DMS114 treated with DMSO at 0.1 percent for 48 hours (cell line): ENCODE data around the gene MDP1.
"Not testable (repeated sequence)": the region's sequence is repeated elsewhere in the genome, so short reads cannot be mapped to it uniquely, and the experiment has no call there.

ENCODE experiments used
- DNase-seq: peaks from one replicate; lab custom pipeline; 2025; ENCODE audit not compliant: unreplicated experiment; lab: John Stamatoyannopoulos, UW

MDP1 gene

GRCh38 chr14:24232121-24232644 lies 16.3 kb upstream of the MDP1 start, which contains the start of gene NEDD8:
TSS of gene NEDD8 (minus strand) at chr14:24232367. CDS start at chr14:24232267, 100 bp downstream.
- DNase-seq = peak; percentile 87

GRCh38 chr14:24231263-24232120 lies 15.6 kb upstream of the MDP1 start:
- no peak for DNase-seq

GRCh38 chr14:24228902-24229301 lies 13.0 kb upstream of the MDP1 start:
- DNase-seq = no peak

- DNase-seq = no peak
Observed at GRCh38 chr14:24226473-24226872, 10.6 kb upstream of the MDP1 start.

- no peak for DNase-seq
Observed at GRCh38 chr14:24224618-24225071, 8.8 kb upstream of the MDP1 start.

- DNase-seq = not testable (repeated sequence)
Observed at GRCh38 chr14:24222987-24223386, 7.1 kb upstream of the MDP1 start.

GRCh38 chr14:24219521-24219920 lies 3.7 kb upstream of the MDP1 start:
- DNase-seq = no peak

GRCh38 chr14:24219080-24219479 lies 3.2 kb upstream of the MDP1 start:
- no peak for DNase-seq

GRCh38 chr14:24216876-24217275 lies 1.0 kb upstream of the MDP1 start:
- not testable (repeated sequence) for DNase-seq

- no peak for DNase-seq
Observed at GRCh38 chr14:24216345-24216699, 456 bp upstream of the MDP1 start.

GRCh38 chr14:24213866-24214662 lies 1.8 kb downstream of the MDP1 start:
- no peak for DNase-seq

GRCh38 chr14:24212924-24213865 lies 2.7 kb downstream of the MDP1 start, which contains the start of gene CHMP4A:
TSS of gene CHMP4A (minus strand) at chr14:24213488. CDS start at chr14:24213439, 49 bp downstream.
- DNase-seq = peak; percentile 92

GRCh38 chr14:24211311-24211710 lies 4.6 kb downstream of the MDP1 start:
- no peak for DNase-seq

- no peak for DNase-seq
Observed at GRCh38 chr14:24207625-24208024, 8.2 kb downstream of the MDP1 start.

- DNase-seq = no peak
Observed at GRCh38 chr14:24207104-24207551, 8.7 kb downstream of the MDP1 start.

GRCh38 chr14:24206260-24207103 lies 9.4 kb downstream of the MDP1 start:
- no peak for DNase-seq

GRCh38 chr14:24204163-24205146 lies 11.4 kb downstream of the MDP1 start:
- no peak for DNase-seq

GRCh38 chr14:24203249-24203886 lies 12.5 kb downstream of the MDP1 start:
- not testable (repeated sequence) for DNase-seq
